GM19395 (cell line): ENCODE measurements around the gene MTTP.

Experiments used
- ATAC-seq: cut with Tn5 transposase; IDR thresholded peaks from one replicate; pipeline ENCODE4 v1.9.1; 2021; ENCODE audit warnings: mild to moderate bottlenecking, moderate library complexity; ENCODE audit not compliant: unreplicated experiment

MTTP gene

GRCh38 chr4:99591757-99592156 lies 17.1 kb downstream of the MTTP start:
- no peak for ATAC-seq

- ATAC-seq, result peak; percentile 90
Measured at GRCh38 chr4:99593781-99594641, 19.4 kb downstream of the MTTP start.

DNA sequence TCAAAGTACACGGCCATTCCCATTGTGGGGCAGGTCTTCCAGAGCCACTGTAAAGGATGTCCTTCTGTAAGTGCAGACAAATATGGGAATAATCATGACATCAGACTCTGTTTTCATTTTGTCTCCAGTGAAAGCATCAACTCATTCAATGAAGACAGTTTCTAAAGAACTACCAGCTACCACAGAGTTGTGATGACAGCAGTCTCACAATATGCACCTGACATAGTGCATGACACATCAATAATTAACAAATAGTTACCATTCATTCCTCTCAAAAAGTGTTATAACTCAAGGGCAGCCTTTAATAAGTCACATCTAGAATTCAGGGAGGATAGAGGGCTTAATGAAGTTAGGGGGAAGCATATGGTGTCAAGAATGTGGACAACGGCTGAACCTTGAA lies 20.2 kb downstream of the MTTP start:
- no peak for ATAC-seq

- no peak for ATAC-seq
Measured at GRCh38 chr4:99606716-99607115, 32.1 kb downstream of the MTTP start.

- no peak for ATAC-seq
Measured at GRCh38 chr4:99608417-99608816, 33.8 kb downstream of the MTTP start.

- no peak for ATAC-seq
Measured at GRCh38 chr4:99610605-99611175, 36.1 kb downstream of the MTTP start.

DNA sequence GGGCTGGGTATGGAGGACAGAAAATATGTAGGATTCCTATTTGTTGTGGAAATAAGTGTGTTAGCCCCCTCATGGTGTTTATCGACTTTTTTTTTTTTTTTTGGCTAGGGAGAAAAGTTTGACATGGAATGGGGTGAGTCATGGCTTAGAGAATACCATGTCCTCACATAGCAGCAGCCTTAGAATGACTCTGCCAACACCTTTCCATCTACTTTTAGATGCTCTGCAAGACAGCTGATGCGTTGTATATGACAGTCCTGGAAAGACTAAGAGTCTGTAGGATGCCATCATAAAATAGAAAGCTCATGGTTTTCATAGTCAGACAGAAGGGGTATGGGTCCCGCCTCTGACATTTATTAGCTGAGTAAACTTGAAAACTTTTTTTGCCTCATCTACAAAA lies 37.7 kb downstream of the MTTP start:
- no peak for ATAC-seq

GRCh38 chr4:99612704-99613103 lies 38.1 kb downstream of the MTTP start:
- no peak for ATAC-seq

GRCh38 chr4:99614491-99614890 lies 39.9 kb downstream of the MTTP start:
- ATAC-seq, result no peak

GRCh38 chr4:99615170-99615820 lies 40.7 kb downstream of the MTTP start:
- no peak for ATAC-seq

- no peak for ATAC-seq
Measured at GRCh38 chr4:99617374-99617773, 42.8 kb downstream of the MTTP start.

DNA sequence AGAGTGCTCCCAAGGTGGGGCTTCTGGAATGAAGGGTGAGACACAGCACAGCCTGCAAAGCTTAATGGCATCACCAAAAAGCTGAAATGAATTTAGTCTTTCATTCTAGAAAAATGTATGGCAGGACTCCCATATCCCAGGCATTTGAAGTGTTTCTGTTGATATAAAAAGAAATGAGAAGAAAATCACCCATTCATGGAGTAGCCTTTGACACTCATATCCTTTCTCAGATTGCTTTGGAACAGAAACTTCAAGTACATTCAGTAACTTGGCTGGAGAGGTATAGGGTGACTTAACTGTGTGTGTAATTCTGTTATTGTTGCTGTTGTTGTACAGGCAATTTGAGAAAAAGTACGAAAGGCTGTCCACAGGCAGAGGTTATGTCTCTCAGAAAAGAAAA lies 47.7 kb downstream of the MTTP start:
- ATAC-seq, result no peak

DNA sequence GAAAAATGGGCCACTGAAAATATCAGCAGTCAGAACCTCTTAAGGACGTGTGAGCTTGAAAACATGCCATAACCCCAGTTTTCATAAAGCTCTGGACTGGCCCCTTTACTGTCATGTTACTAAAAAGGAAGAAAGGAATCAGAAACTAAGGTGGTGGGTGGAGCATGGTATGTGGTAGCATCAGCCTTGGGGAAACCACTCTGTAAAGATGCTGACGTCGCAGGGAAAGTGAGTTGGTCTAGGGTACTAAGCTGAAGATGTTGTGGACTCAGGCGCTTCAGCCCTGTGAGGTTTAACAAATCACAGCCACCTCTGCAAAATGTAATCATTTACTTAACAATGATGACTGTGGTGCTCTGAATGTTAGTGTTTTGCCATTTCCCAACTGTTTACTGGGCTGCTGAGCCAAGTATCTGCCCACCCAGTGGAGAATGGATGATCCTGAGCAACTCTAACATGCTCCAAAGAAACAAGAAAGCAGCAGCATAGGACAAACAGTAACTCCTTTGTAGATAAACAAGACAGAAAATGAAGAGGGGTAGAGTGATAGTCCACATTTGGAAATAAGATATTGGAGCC lies 49.6 kb downstream of the MTTP start:
- no peak for ATAC-seq

DNA sequence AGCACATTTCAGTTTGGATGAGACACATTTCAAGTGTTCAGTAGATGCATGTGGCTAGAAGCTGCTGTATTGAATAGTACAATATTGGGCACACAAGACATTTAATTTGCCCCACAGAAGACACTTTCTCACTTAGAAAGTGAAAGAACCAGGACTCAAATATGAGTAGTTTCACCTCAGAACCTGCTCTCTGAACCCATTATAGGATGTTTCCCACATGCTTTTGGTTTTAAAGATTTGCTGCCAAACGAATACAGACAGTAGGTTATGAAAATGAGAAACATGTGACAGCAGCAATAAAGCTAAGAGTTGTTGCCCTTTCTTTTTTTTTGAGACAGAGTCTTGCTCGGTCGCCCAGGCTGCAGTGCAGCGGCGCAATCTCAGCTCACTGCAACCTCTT lies 50.7 kb downstream of the MTTP start:
- ATAC-seq, result peak; percentile 72

- no peak for ATAC-seq
Measured at GRCh38 chr4:99628040-99628439, 53.4 kb downstream of the MTTP start.

- ATAC-seq, result no peak
Measured at GRCh38 chr4:99629962-99630554, 55.4 kb downstream of the MTTP start.

GRCh38 chr4:99630857-99631360 lies 56.3 kb downstream of the MTTP start:
- ATAC-seq, result no peak

GRCh38 chr4:99633772-99634171 lies 59.1 kb downstream of the MTTP start:
- no peak for ATAC-seq

- no peak for ATAC-seq
Measured at GRCh38 chr4:99634742-99635360, 60.2 kb downstream of the MTTP start.

DNA sequence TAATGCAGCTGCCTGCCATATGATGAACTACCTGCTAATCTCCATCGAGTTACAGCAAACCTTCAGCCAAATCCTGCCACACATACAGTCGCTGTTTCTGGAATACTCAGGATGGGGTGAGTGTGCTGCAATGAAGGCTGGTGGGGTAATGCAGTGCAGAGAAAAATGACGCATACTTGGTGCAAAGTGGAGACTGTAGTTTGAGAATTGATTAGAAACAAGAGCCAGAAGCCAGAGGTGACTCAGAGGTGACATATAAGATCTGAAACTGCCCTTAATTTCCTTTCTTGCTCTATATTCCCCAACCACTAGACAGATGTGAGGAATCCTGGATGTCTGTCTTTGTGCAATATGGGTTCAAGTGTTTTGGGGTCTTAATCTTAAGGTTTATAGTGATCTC lies 61.0 kb downstream of the MTTP start:
- ATAC-seq, result no peak

- no peak for ATAC-seq
Measured at GRCh38 chr4:99636422-99636821, 61.8 kb downstream of the MTTP start.
